Urinary bladder (tissue), 4 donors: ENCODE measurements around the gene SDHAF2. TPM values are rescaled to one million over a fixed set of nuclear protein-coding genes. Genes with fewer than 3 reads are reported as not detected.
"Not testable (repeated sequence)": the region's sequence is repeated elsewhere in the genome, so short reads cannot be mapped to it uniquely, and the experiment has no call there.

ENCODE experiments used
- DNase-seq: peaks from one replicate; pipeline ENCODE4 v3.0.0-alpha.2; 2015; ENCODE audit errors: extremely low spot score
- H3K27ac ChIP-seq: one replicate; pipeline ENCODE4 v1.5.1; 2013; ENCODE audit warnings: low read depth, mild to moderate bottlenecking, moderate library complexity
- H3K36me3 ChIP-seq: one replicate; pipeline ENCODE4 v1.6.1; 2013; ENCODE audit warnings: mild to moderate bottlenecking, moderate library complexity; ENCODE audit not compliant: insufficient read depth
- H3K4me1 ChIP-seq: one replicate; pipeline ENCODE4 v1.6.1; 2013; ENCODE audit warnings: mild to moderate bottlenecking, moderate library complexity; ENCODE audit not compliant: insufficient read depth
- H3K4me3 ChIP-seq: one replicate; pipeline ENCODE4 v1.5.1; 2013; ENCODE audit warnings: low read depth, low read length
- WGBS: extraction: QIAGEN DNeasy Blood & Tissue Kit; methylation state at CpG from one replicate; pipeline ENCODE4 v1.1.7; 2013; 5-methylcytosine and 5-hydroxymethylcytosine counted together
- polyA plus RNA-seq: library from polyadenylated mRNA; stranded (reverse); fragments of 200-250 nt; gene quantifications from one replicate; pipeline ENCODE4 v1.2.3, GENCODE V29; 2013
- total RNA-seq: library from RNA; depleted of rRNA; stranded (reverse); fragments of >200 nt; gene quantifications from one replicate; pipeline ENCODE4 v1.2.3, GENCODE V29; 2014
- donor health status: healthy with polysubstance abuse.
- donor health status: healthy.

SDHAF2 gene
- total and polyA plus RNA-seq, 2 donors: 36.6 to 40.7 TPM

- Histone ChIP-seq H3K4me1 (no peaks in the 10 kb centered on the region), H3K27ac (no peak overlapping the region), H3K36me3 (no peaks in the 10 kb centered on the region), H3K4me3 (no peak overlapping the region)
- WGBS: 14% methylated on average over 7 of the region's 7 CpGs
- DNase-seq: peak; percentile 45
Measured at GRCh38 chr11:61446211-61446651, 16.3 kb downstream of the SDHAF2 start.

GRCh38 chr11:61447601-61448551 lies 18.0 kb downstream of the SDHAF2 start:
- WGBS: 61% methylated on average over 12 of the region's 12 CpGs
- no peaks in the 10 kb centered on the region for H3K36me3 ChIP-seq
- H3K4me1 ChIP-seq: no peaks in the 10 kb centered on the region

GRCh38 chr11:61448552-61448927 lies 18.6 kb downstream of the SDHAF2 start:
- no peaks in the 10 kb centered on the region for H3K36me3 ChIP-seq
- H3K27ac ChIP-seq: no peak overlapping the region
- WGBS: 58% methylated on average over 7 of the region's 7 CpGs

More at GRCh38 chr11:61447601-61448551, 18.0 kb downstream of the SDHAF2 start:
- H3K4me3 ChIP-seq: no peak overlapping the region
- no peak overlapping the region for H3K27ac ChIP-seq
- no peak for DNase-seq

GRCh38 chr11:61452825-61453224 lies 22.9 kb downstream of the SDHAF2 start:
- Histone ChIP-seq H3K4me3 (no peak overlapping the region), H3K36me3 (no peaks in the 10 kb centered on the region), H3K27ac (no peak overlapping the region), H3K4me1 (no peaks in the 10 kb centered on the region)
- DNase-seq: no peak
- over 99% methylated on average over 2 of the region's 2 CpGs for WGBS

More at GRCh38 chr11:61448552-61448927, 18.6 kb downstream of the SDHAF2 start:
- DNase-seq: no peak
- no peak overlapping the region for H3K4me3 ChIP-seq
- H3K4me1 ChIP-seq: no peaks in the 10 kb centered on the region

GRCh38 chr11:61453695-61454094 lies 23.8 kb downstream of the SDHAF2 start:
- no peaks in the 10 kb centered on the region for H3K36me3 ChIP-seq
- whole genome bisulfite sequencing: 36% methylated on average over 3 of the region's 3 CpGs
- DNase-seq: no peak
- no peak overlapping the region for H3K27ac ChIP-seq
- no peak overlapping the region for H3K4me3 ChIP-seq
- no peaks in the 10 kb centered on the region for H3K4me1 ChIP-seq

- 87% methylated on average over 7 of the region's 7 CpGs for WGBS
- Histone ChIP-seq H3K27ac (no peak overlapping the region), H3K4me1 (no peaks in the 10 kb centered on the region), H3K4me3 (no peak overlapping the region), H3K36me3 (no peaks in the 10 kb centered on the region)
- no peak for DNase-seq
Measured at GRCh38 chr11:61454520-61454919, 24.6 kb downstream of the SDHAF2 start.

- H3K27ac ChIP-seq: no peak overlapping the region
- H3K4me1 ChIP-seq: no peaks in the 10 kb centered on the region
- H3K4me3 ChIP-seq: no peak overlapping the region
- no peak for DNase-seq
- no peaks in the 10 kb centered on the region for H3K36me3 ChIP-seq
- WGBS: 64% methylated on average over 3 of the region's 3 CpGs
Measured at GRCh38 chr11:61460474-61460881, 30.6 kb downstream of the SDHAF2 start.

- no peak overlapping the region for H3K4me3 ChIP-seq
- H3K4me1 ChIP-seq: no peaks in the 10 kb centered on the region
- 86% methylated on average over 5 of the region's 5 CpGs for WGBS
- no peak for DNase-seq
- no peak overlapping the region for H3K27ac ChIP-seq
- H3K36me3 ChIP-seq: no peaks in the 10 kb centered on the region
Measured at GRCh38 chr11:61460986-61461385, 31.1 kb downstream of the SDHAF2 start.

- H3K36me3 ChIP-seq, H3K4me3 ChIP-seq, H3K27ac ChIP-seq, H3K4me1 ChIP-seq, DNase-seq: not testable (repeated sequence)
- 85% methylated on average over 6 of the region's 6 CpGs for WGBS
Measured at GRCh38 chr11:61467602-61468001, 37.7 kb downstream of the SDHAF2 start.

- H3K27ac ChIP-seq: no peak overlapping the region
- no peaks in the 10 kb centered on the region for H3K36me3 ChIP-seq
- 63% methylated on average over 7 of the region's 7 CpGs for WGBS
- H3K4me1 ChIP-seq: no peaks in the 10 kb centered on the region
- DNase-seq: no peak
- no peak overlapping the region for H3K4me3 ChIP-seq
Measured at GRCh38 chr11:61468002-61468401, 38.1 kb downstream of the SDHAF2 start.

GRCh38 chr11:61472282-61472681 lies 42.4 kb downstream of the SDHAF2 start:
- 58% methylated on average over 5 of the region's 5 CpGs for WGBS
- H3K36me3 ChIP-seq: no peaks in the 10 kb centered on the region
- no peak for DNase-seq
- no peaks in the 10 kb centered on the region for H3K4me1 ChIP-seq
- no peak overlapping the region for H3K27ac ChIP-seq
- H3K4me3 ChIP-seq: no peak overlapping the region

- Histone ChIP-seq H3K27ac (no peak overlapping the region), H3K4me3 (no peak overlapping the region), H3K36me3 (no peaks in the 10 kb centered on the region), H3K4me1 (no peaks in the 10 kb centered on the region)
- WGBS: 61% methylated on average over 5 of the region's 5 CpGs
- no peak for DNase-seq
Measured at GRCh38 chr11:61472868-61473267, 42.9 kb downstream of the SDHAF2 start.

GRCh38 chr11:61473370-61474012 lies 43.6 kb downstream of the SDHAF2 start:
- Histone ChIP-seq H3K4me1 (no peaks in the 10 kb centered on the region), H3K27ac (no peak overlapping the region), H3K36me3 (no peaks in the 10 kb centered on the region), H3K4me3 (no peak overlapping the region)
- DNase-seq: no peak
- 76% methylated on average over 3 of the region's 3 CpGs for WGBS
